GM23338 (cell line): ENCODE results near the gene FGA. TPM values are rescaled to one million over a fixed set of nuclear protein-coding genes. Genes with fewer than 3 reads are reported as not detected.

ENCODE experiments used
- ATAC-seq: fragments of 200-7000 bp; cut with Tn5 transposase; 3 replicates; pipeline ENCODE4 v1.9.1; 2020
- DNase-seq: peaks from one replicate; pipeline ENCODE4 v3.0.0-alpha.2; 2015; ENCODE audit warnings: low spot score
- H2AFZ ChIP-seq: fragments of 200-600 bp; sonication (generic); 2 replicates; pipeline ENCODE4 v1.8.0; 2016; ENCODE audit warnings: antibody characterized with exemption, mild to moderate bottlenecking, moderate library complexity
- H3F3A ChIP-seq: fragments of 200-600 bp; sonication (generic); replicated peaks from 2 replicates; pipeline ENCODE4 v1.8.0; 2017; ENCODE audit warnings: antibody characterized with exemption, mixed run types, low read depth
- H3K27ac ChIP-seq: fragments of 200-600 bp; sonication (generic); 2 replicates; pipeline ENCODE4 v1.6.1; 2016; ENCODE audit warnings: low read depth
- H3K27me3 ChIP-seq: fragments of 200-600 bp; sonication (generic); 2 replicates; pipeline ENCODE4 v1.8.0; 2016; ENCODE audit warnings: mild to moderate bottlenecking, mixed run types, moderate library complexity; ENCODE audit not compliant: insufficient read depth
- H3K36me3 ChIP-seq: fragments of 200-600 bp; sonication (generic); 2 replicates; pipeline ENCODE4 v1.8.0; 2016; ENCODE audit warnings: mild to moderate bottlenecking; ENCODE audit not compliant: insufficient read depth
- H3K4me1 ChIP-seq: fragments of 200-600 bp; sonication (generic); 2 replicates; pipeline ENCODE4 v1.8.0; 2016; ENCODE audit warnings: mild to moderate bottlenecking, moderate library complexity; ENCODE audit not compliant: insufficient read depth
- H3K4me2 ChIP-seq: fragments of 200-600 bp; sonication (generic); 2 replicates; pipeline ENCODE4 v1.7.1; 2017; ENCODE audit warnings: mixed run types
- H3K4me3 ChIP-seq: fragments of 200-600 bp; sonication (generic); 2 replicates; pipeline ENCODE4 v1.6.1; 2016; ENCODE audit warnings: mixed run types
- H3K79me2 ChIP-seq: fragments of 200-600 bp; sonication (generic); replicated peaks from 2 replicates; pipeline ENCODE4 v1.8.0; 2017; ENCODE audit warnings: mild to moderate bottlenecking; ENCODE audit not compliant: insufficient read depth
- H3K9me2 ChIP-seq: fragments of 200-600 bp; sonication (generic); 2 replicates; pipeline ENCODE4 v1.8.0; 2017; ENCODE audit not compliant: insufficient read depth
- H4K20me1 ChIP-seq: fragments of 200-600 bp; sonication (generic); replicated peaks from 2 replicates; pipeline ENCODE4 v1.8.0; 2017; ENCODE audit warnings: mild to moderate bottlenecking; ENCODE audit not compliant: insufficient read depth
- H3K27ac Mint-ChIP-seq: 2 replicates; pipeline ENCODE4 v1.8.0; 2020; ENCODE audit warnings: inconsistent platforms, mild to moderate bottlenecking, moderate library complexity, mixed read lengths
- H3K27me3 Mint-ChIP-seq: 3 replicates; pipeline ENCODE4 v1.8.0; 2022; ENCODE audit warnings: low read depth, mild to moderate bottlenecking, moderate library complexity, mixed read lengths, inconsistent platforms; ENCODE audit not compliant: insufficient read depth, poor library complexity
- H3K36me3 Mint-ChIP-seq: 3 replicates; pipeline ENCODE4 v1.8.0; 2021; ENCODE audit warnings: low read depth, mild to moderate bottlenecking, inconsistent platforms, moderate library complexity, mixed read lengths
- H3K4me1 Mint-ChIP-seq: 3 replicates; pipeline ENCODE4 v1.8.0; 2020; ENCODE audit warnings: mild to moderate bottlenecking, inconsistent platforms, mixed read lengths
- H3K4me3 Mint-ChIP-seq: 3 replicates; pipeline ENCODE4 v1.8.0; 2021; ENCODE audit warnings: moderate library complexity, mild to moderate bottlenecking, inconsistent platforms, mixed read lengths
- H3K9me3 Mint-ChIP-seq: 3 replicates; pipeline ENCODE4 v1.8.0; 2020; ENCODE audit warnings: moderate library complexity, mild to moderate bottlenecking, inconsistent platforms, mixed read lengths
- CREB1 ChIP-seq: fragments of 250-450 bp; sonication (Bioruptor Pico); IDR thresholded peaks from 2 replicates; pipeline ENCODE4 v1.5.0; 2020; ENCODE audit warnings: low read depth, mild to moderate bottlenecking, moderate library complexity
- EZH2 ChIP-seq: fragments of 200-600 bp; sonication (generic); IDR thresholded peaks from one replicate; pipeline ENCODE4 v1.8.0; 2017; ENCODE audit warnings: antibody characterized with exemption, mild to moderate bottlenecking, low read depth; ENCODE audit not compliant: unreplicated experiment
- EZH2phosphoT487 ChIP-seq: fragments of 200-600 bp; sonication (generic); IDR thresholded peaks from one replicate; pipeline ENCODE4 v1.8.1; 2018; ENCODE audit warnings: antibody characterized with exemption; ENCODE audit not compliant: unreplicated experiment
- JUNB ChIP-seq: IDR thresholded peaks from one replicate; pipeline ENCODE4 v1.6.1; 2016; ENCODE audit warnings: antibody characterized with exemption; ENCODE audit not compliant: unreplicated experiment
- NANOG ChIP-seq: IDR thresholded peaks from 2 replicates; pipeline ENCODE4 v1.6.1; 2016; ENCODE audit warnings: antibody characterized with exemption, borderline replicate concordance
- POLR2AphosphoS5 ChIP-seq: IDR thresholded peaks from 2 replicates; pipeline ENCODE4 v1.6.1; 2016; ENCODE audit warnings: antibody characterized with exemption, low read depth
- STAT1 ChIP-seq: IDR thresholded peaks from one replicate; pipeline ENCODE4 v1.6.1; 2016; ENCODE audit warnings: antibody characterized with exemption; ENCODE audit not compliant: unreplicated experiment
- ZNF114 ChIP-seq: fragments of 250-450 bp; sonication (Bioruptor Pico); IDR thresholded peaks from 2 replicates; pipeline ENCODE4 v1.5.0; 2020; ENCODE audit warnings: mild to moderate bottlenecking, moderate library complexity
- ZNF331 ChIP-seq: fragments of 250-450 bp; sonication (Bioruptor Pico); IDR thresholded peaks from 2 replicates; pipeline ENCODE4 v1.5.0; 2020; ENCODE audit warnings: low read depth, mild to moderate bottlenecking, moderate library complexity
- polyA plus RNA-seq: library from polyadenylated mRNA; unstranded; fragments of >200 nt; fragmentation: Nextera tagmentation; extraction: Ambion mirVana; gene quantifications from 2 replicates; pipeline ENCODE4 v1.2.1, GENCODE V29; 2016
- total RNA-seq: library from RNA; depleted of rRNA; stranded (reverse); fragments of >200 nt; shearing (Covaris generic); gene quantifications from 2 replicates; pipeline ENCODE4 v1.2.3, GENCODE V29; 2014
- TF ChIP-seq, protein P1 (sequence below): IDR thresholded peaks from one replicate; pipeline ENCODE4 v1.6.1; 2018; ENCODE audit warnings: antibody characterized with exemption; ENCODE audit not compliant: unreplicated experiment
- TF ChIP-seq, protein P2 (sequence below), 2 experiments: fragments of 200-600 bp in 1 of 2; sonication (generic) in 1 of 2; conservative IDR thresholded peaks; 2 replicates each; pipeline versions ENCODE4 v1.5.1 to v1.6.1; 2016 to 2017; ENCODE audit warnings: antibody characterized with exemption in 2 of 2, low read depth in 2 of 2, mild to moderate bottlenecking in 2 of 2, moderate library complexity in 1 of 2
- TF ChIP-seq, protein P3 (sequence below): fragments of 250-450 bp; sonication (Bioruptor Pico); IDR thresholded peaks from 2 replicates; pipeline ENCODE4 v1.5.0; 2020; ENCODE audit warnings: mild to moderate bottlenecking, moderate library complexity
- TF ChIP-seq, protein P4 (sequence below): IDR thresholded peaks from 2 replicates; pipeline ENCODE4 v1.6.1; 2016; ENCODE audit warnings: antibody characterized with exemption

FGA gene
- total and polyA plus RNA-seq, 2 experiments from 2014 or later, result not detected

DNA sequence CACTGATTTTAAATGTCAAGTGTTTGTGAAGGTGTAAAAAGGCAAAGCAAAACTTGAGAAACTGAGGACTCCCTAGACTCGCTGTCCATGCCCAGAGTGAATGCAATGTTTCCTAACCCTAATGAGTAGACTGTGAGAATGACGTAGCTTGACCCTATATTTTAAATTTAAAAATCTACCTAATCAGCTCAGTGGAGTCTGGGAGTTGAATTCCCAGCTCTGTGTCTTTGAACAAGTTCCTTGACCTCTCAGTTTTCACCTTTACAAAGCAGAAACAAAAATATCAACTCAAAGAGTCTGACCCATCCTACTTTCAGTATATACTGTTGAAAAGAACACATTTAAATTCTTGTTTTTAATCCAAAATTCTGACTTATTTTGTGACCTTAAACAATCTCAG lies 2.3 kb downstream of the FGA start:
- Histone ChIP-seq H4K20me1 (no peaks in the 10 kb centered on the region), H3K27ac (no peak overlapping the region), H3K4me3 (no peak overlapping the region), H3K27me3 (no peaks in the 10 kb centered on the region), H2AFZ (no peak overlapping the region), H3K79me2 (no peaks in the 10 kb centered on the region), H3K4me2 (no peak overlapping the region), H3F3A (no peaks in the 10 kb centered on the region), H3K4me1 (no peaks in the 10 kb centered on the region), H3K36me3 (no peaks in the 10 kb centered on the region), H3K9me2 (no peaks in the 10 kb centered on the region; the same call in 1 of the 2 replicates)
- no peaks in the 10 kb centered on the region for H3K36me3 Mint-ChIP-seq
- H3K27ac Mint-ChIP-seq, result no peak overlapping the region
- no peak for ATAC-seq
- no peak for DNase-seq
- H3K4me1 Mint-ChIP-seq, result peaks cover 8% of the 10 kb centered on the region
- H3K4me3 Mint-ChIP-seq, result no peak overlapping the region
- no peak for TF ChIP-seq EZH2
- TF ChIP-seq, protein P1, sequence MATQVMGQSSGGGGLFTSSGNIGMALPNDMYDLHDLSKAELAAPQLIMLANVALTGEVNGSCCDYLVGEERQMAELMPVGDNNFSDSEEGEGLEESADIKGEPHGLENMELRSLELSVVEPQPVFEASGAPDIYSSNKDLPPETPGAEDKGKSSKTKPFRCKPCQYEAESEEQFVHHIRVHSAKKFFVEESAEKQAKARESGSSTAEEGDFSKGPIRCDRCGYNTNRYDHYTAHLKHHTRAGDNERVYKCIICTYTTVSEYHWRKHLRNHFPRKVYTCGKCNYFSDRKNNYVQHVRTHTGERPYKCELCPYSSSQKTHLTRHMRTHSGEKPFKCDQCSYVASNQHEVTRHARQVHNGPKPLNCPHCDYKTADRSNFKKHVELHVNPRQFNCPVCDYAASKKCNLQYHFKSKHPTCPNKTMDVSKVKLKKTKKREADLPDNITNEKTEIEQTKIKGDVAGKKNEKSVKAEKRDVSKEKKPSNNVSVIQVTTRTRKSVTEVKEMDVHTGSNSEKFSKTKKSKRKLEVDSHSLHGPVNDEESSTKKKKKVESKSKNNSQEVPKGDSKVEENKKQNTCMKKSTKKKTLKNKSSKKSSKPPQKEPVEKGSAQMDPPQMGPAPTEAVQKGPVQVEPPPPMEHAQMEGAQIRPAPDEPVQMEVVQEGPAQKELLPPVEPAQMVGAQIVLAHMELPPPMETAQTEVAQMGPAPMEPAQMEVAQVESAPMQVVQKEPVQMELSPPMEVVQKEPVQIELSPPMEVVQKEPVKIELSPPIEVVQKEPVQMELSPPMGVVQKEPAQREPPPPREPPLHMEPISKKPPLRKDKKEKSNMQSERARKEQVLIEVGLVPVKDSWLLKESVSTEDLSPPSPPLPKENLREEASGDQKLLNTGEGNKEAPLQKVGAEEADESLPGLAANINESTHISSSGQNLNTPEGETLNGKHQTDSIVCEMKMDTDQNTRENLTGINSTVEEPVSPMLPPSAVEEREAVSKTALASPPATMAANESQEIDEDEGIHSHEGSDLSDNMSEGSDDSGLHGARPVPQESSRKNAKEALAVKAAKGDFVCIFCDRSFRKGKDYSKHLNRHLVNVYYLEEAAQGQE, result no peak
- TF ChIP-seq, protein P2, sequence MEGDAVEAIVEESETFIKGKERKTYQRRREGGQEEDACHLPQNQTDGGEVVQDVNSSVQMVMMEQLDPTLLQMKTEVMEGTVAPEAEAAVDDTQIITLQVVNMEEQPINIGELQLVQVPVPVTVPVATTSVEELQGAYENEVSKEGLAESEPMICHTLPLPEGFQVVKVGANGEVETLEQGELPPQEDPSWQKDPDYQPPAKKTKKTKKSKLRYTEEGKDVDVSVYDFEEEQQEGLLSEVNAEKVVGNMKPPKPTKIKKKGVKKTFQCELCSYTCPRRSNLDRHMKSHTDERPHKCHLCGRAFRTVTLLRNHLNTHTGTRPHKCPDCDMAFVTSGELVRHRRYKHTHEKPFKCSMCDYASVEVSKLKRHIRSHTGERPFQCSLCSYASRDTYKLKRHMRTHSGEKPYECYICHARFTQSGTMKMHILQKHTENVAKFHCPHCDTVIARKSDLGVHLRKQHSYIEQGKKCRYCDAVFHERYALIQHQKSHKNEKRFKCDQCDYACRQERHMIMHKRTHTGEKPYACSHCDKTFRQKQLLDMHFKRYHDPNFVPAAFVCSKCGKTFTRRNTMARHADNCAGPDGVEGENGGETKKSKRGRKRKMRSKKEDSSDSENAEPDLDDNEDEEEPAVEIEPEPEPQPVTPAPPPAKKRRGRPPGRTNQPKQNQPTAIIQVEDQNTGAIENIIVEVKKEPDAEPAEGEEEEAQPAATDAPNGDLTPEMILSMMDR (conservative IDR thresholded peaks at IDR 0.05; ENCODE audit: low read depth in 2 of 2), result no peak
- TF ChIP-seq, protein P3, sequence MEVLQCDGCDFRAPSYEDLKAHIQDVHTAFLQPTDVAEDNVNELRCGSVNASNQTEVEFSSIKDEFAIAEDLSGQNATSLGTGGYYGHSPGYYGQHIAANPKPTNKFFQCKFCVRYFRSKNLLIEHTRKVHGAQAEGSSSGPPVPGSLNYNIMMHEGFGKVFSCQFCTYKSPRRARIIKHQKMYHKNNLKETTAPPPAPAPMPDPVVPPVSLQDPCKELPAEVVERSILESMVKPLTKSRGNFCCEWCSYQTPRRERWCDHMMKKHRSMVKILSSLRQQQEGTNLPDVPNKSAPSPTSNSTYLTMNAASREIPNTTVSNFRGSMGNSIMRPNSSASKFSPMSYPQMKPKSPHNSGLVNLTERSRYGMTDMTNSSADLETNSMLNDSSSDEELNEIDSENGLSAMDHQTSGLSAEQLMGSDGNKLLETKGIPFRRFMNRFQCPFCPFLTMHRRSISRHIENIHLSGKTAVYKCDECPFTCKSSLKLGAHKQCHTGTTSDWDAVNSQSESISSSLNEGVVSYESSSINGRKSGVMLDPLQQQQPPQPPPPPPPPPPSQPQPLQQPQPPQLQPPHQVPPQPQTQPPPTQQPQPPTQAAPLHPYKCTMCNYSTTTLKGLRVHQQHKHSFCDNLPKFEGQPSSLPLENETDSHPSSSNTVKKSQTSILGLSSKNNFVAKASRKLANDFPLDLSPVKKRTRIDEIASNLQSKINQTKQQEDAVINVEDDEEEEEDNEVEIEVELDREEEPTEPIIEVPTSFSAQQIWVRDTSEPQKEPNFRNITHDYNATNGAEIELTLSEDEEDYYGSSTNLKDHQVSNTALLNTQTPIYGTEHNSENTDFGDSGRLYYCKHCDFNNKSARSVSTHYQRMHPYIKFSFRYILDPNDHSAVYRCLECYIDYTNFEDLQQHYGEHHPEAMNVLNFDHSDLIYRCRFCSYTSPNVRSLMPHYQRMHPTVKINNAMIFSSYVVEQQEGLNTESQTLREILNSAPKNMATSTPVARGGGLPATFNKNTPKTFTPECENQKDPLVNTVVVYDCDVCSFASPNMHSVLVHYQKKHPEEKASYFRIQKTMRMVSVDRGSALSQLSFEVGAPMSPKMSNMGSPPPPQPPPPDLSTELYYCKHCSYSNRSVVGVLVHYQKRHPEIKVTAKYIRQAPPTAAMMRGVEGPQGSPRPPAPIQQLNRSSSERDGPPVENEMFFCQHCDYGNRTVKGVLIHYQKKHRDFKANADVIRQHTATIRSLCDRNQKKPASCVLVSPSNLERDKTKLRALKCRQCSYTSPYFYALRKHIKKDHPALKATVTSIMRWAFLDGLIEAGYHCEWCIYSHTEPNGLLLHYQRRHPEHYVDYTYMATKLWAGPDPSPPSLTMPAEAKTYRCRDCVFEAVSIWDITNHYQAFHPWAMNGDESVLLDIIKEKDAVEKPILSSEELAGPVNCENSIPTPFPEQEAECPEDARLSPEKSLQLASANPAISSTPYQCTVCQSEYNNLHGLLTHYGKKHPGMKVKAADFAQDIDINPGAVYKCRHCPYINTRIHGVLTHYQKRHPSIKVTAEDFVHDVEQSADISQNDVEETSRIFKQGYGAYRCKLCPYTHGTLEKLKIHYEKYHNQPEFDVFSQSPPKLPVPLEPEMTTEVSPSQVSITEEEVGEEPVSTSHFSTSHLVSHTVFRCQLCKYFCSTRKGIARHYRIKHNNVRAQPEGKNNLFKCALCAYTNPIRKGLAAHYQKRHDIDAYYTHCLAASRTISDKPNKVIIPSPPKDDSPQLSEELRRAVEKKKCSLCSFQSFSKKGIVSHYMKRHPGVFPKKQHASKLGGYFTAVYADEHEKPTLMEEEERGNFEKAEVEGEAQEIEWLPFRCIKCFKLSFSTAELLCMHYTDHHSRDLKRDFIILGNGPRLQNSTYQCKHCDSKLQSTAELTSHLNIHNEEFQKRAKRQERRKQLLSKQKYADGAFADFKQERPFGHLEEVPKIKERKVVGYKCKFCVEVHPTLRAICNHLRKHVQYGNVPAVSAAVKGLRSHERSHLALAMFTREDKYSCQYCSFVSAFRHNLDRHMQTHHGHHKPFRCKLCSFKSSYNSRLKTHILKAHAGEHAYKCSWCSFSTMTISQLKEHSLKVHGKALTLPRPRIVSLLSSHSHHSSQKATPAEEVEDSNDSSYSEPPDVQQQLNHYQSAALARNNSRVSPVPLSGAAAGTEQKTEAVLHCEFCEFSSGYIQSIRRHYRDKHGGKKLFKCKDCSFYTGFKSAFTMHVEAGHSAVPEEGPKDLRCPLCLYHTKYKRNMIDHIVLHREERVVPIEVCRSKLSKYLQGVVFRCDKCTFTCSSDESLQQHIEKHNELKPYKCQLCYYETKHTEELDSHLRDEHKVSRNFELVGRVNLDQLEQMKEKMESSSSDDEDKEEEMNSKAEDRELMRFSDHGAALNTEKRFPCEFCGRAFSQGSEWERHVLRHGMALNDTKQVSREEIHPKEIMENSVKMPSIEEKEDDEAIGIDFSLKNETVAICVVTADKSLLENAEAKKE (CRISPR knock-in tag), result no peak
- no peak for TF ChIP-seq EZH2phosphoT487
- no peak for TF ChIP-seq POLR2AphosphoS5
- TF ChIP-seq ZNF114, result no peak
- no peak for TF ChIP-seq ZNF331 (CRISPR knock-in tag)
- no peak for TF ChIP-seq CREB1
- no peak for TF ChIP-seq STAT1
- TF ChIP-seq, protein P4, sequence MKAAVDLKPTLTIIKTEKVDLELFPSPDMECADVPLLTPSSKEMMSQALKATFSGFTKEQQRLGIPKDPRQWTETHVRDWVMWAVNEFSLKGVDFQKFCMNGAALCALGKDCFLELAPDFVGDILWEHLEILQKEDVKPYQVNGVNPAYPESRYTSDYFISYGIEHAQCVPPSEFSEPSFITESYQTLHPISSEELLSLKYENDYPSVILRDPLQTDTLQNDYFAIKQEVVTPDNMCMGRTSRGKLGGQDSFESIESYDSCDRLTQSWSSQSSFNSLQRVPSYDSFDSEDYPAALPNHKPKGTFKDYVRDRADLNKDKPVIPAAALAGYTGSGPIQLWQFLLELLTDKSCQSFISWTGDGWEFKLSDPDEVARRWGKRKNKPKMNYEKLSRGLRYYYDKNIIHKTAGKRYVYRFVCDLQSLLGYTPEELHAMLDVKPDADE, result no peak
- no peak for TF ChIP-seq NANOG
- TF ChIP-seq JUNB, result no peak
- no peaks in the 10 kb centered on the region for H3K9me3 Mint-ChIP-seq
- H3K27me3 Mint-ChIP-seq, result peaks cover 1% of the 10 kb centered on the region
